Jurkat, Clone E6-1 (cell line): ENCODE measurements around the gene APOB.

Source experiments
- DNase-seq: peaks from one replicate; pipeline ENCODE4 v3.0.0-alpha.2; 2011; ENCODE audit warnings: low read depth, low spot score
- H3K4me3 ChIP-seq: 2 replicates; pipeline ENCODE4 v1.5.1; 2011; ENCODE audit warnings: mild to moderate bottlenecking, low read length, control low read depth, moderate library complexity

The APOB gene

DNA sequence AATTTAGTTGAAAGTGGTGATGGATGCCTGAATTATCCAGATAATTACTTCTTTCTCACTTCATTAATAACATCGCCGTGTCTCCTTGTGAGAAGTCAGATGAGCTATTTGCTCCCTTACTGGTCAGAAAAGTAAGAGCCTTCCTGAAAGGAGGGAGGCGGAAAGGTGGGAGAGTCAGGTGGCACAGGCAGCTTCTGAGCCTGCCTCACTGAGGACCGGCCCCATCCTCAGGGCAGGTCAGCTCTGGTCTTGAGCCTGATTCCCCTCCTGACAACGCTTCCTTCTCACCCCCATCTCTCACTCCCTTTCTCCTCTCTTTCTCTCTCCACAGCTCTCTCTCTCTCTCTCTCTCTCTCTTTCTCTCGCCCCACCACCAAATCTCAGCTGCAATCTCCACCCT, 10.1 kb upstream of the APOB start:
- DNase-seq: no peak
- H3K4me3 ChIP-seq: no peak overlapping the region

DNA sequence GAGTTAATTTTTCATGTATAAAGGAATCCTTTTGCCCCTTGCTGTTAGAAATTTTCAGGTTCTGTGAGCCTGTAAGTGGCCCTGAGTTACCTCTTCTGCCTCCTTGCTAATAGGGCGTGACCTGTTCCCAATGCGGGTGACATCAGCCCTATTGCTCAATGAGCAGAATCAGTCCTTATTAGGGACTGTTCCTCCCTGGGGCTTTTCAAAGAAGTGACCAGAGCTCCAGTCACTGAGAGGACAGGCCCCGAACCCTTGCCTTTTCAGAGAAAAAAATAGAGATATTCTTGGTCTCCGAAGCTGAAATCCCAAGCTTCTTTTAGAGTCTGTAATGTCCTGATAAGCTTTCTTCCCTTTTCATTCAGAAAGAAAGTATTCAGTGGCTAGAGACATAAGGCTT, 8.2 kb upstream of the APOB start:
- no peak for DNase-seq

GRCh38 chr2:21050164-21050563, 6.3 kb upstream of the APOB start:
- no peak for DNase-seq
- H3K4me3 ChIP-seq: no peak overlapping the region

More for the DNA sequence above, 8.2 kb upstream of the APOB start:
- H3K4me3 ChIP-seq: no peak overlapping the region

DNA sequence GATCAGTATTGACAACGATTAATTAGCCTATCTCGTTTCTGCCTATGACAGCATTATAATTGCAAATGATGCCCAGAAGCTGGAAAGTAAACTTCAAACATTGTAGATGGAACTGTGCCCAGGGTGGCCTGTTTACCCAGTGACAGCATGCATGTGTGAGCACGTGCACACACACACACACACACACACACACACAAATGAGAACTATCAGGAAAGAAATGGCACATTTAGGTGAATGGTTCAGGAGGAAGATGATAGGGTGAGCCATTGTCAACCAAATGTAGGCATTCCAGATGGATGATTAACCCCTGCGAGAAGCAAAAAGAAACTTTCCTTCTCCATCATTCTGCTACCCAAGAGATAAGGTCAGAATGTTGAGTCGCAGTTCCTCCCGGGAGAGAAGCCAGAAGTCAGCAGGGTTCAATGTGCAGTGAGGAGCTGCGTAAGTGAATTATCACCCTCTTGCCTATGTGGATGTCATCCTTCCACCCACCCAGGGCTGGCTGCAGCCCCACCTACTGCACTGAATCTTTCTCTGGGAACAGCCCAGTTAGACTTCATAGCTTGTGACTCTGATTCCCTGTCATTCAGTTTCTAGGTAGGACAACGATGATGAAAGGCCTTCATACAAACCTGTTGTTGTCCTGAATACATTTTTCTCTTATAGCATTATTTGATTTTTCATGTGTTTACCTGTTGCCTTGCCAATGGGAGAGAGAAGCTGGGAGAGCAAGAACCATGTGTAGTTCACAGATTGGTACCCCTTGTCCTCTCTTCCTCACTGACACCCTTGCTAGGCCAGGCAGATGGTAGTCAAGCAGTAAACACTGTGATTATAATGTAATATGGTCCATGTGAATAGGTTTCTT, 3.5 kb upstream of the APOB start:
- no peak for DNase-seq
- H3K4me3 ChIP-seq: no peak overlapping the region

GRCh38 chr2:21046506-21046905, 2.6 kb upstream of the APOB start:
- DNase-seq: no peak

DNA sequence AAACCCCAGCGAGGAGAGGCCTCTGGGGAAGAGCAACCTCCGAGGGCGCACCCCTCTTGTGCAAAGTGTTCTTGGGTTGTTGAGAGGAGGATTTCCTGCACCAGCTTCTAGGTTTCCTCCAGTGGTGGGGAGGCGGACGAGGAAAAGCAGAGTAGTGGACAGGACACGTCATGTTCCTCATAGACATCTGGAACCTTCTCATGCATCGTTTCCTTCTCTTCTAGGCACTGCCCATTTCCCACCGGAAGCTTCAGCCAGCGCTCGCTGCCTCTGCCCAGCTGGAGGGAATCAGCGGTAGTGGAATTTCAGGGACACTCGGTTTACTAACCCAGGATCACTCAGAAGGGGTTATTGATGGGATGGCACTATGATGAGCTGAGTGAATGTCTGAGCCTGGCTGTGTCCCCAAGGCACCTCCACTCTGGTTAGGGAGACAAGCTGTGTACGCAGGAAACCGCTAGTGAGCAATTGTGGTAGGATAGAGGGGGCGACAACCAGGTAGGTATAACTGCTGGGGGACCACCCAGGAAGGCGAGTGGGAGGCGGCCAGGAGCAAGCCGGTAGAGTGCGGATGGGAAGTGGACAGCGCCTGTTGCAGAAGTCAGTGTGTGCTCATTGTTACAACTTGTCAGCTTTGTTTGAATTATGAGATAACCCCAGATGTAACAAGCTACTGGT, 960 bp upstream of the APOB start:
- DNase-seq: no peak
- H3K4me3 ChIP-seq: no peak overlapping the region

More at GRCh38 chr2:21046506-21046905, 2.6 kb upstream of the APOB start:
- H3K4me3 ChIP-seq: no peak overlapping the region

DNA sequence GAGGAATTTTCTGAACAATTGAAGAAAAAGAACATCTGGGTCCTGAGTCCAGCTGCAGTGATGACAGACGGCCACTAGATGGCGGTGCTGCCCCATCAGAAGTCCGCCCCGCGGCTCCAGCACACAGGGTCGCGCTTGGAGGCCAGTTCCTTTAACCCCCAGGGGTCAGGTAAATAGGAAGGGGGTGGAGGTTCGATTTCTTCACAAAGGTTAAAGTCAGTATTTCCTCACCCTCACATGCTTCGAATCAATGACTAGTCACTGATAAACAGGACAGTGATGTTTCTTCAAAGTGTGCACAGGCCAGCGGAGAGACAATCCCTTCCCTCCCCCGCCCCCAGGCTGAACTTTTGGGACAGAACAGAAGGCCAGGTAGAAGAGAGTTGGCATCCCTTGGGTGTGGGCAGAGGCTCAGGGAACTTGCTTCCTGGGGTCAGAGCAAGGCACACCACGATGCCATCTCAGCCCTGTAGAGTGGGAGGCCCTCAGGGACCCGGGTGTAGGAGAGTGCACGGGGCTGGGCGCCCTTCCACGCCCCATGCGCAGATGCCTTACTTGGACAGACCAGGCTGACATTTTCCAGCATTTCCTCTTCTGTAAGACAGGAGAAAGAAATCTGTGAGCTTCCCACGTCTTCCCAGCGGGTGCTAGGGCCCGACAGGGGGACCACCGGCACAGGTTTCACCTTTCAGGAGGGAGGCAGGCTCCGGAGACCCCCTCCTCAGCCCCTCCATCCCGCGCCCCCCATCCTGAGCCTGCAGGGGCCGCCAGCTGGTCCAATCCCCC, 722 bp downstream of the APOB start:
- DNase-seq: peak; percentile 20
- H3K4me3 ChIP-seq: no peak overlapping the region

- no peak for DNase-seq
- no peak overlapping the region for H3K4me3 ChIP-seq
Observed at GRCh38 chr2:21042708-21042957, 1.2 kb downstream of the APOB start.

GRCh38 chr2:21041943-21042707, 1.7 kb downstream of the APOB start:
- DNase-seq: no peak
- H3K4me3 ChIP-seq: no peak overlapping the region

DNA sequence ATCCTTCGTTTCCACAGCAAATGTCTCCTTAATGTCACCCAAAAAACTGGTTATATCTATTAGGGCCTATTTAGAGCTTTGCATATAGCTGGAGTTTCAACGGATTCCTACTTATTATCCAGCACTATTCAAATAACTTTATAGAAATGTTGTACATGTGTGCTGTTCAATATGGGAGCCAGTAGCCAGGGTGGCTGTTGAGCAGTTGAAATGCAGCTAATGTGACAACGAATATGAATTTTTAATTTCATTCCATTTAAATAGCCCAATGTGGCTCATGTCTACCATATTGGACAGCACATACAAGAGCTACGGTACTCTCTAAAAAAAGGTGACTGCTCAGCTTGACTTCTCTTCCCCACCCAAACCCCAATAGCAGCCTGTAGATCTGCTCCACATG, 2.4 kb downstream of the APOB start:
- H3K4me3 ChIP-seq: no peak overlapping the region
- no peak for DNase-seq

GRCh38 chr2:21040468-21041377, 3.1 kb downstream of the APOB start:
- DNase-seq: no peak

GRCh38 chr2:21039979-21040467, 3.9 kb downstream of the APOB start:
- H3K4me3 ChIP-seq: no peak overlapping the region
- no peak for DNase-seq

More at GRCh38 chr2:21040468-21041377, 3.1 kb downstream of the APOB start:
- no peak overlapping the region for H3K4me3 ChIP-seq

GRCh38 chr2:21039080-21039556, 4.8 kb downstream of the APOB start:
- no peak for DNase-seq
- no peak overlapping the region for H3K4me3 ChIP-seq

- H3K4me3 ChIP-seq: no peak overlapping the region
- no peak for DNase-seq
Observed at GRCh38 chr2:21038403-21039073, 5.3 kb downstream of the APOB start.

DNA sequence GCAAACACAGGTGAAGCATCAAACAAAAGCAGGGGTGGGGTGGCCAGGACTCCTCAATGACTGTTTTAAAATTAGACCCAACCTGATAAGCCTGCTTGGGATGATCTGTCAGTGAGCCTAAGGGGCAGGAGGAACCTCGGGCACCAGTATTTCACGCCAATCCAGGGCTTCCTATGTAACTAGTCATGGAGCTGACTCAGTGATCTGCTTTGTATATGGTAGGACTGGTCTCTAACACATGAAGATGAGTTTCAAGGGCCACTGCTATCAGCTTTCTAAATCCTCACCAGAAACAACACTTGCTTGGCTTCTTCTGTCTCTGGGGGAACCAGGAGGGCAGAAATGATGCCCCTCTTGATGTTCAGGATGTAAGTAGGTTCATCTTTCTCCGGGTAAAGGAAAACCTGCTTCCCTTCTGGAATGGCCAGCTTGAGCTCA, 6.2 kb downstream of the APOB start:
- no peak for DNase-seq

GRCh38 chr2:21036708-21037670, 6.9 kb downstream of the APOB start:
- no peak overlapping the region for H3K4me3 ChIP-seq
- DNase-seq: no peak

More for the DNA sequence above, 6.2 kb downstream of the APOB start:
- H3K4me3 ChIP-seq: no peak overlapping the region
